SK-MEL-5 (cell line): ENCODE data around the gene RNU1-1. TPM values are rescaled to one million over a fixed set of nuclear protein-coding genes. Genes with fewer than 3 reads are reported as not detected.
"Not testable (repeated sequence)": the region's sequence is repeated elsewhere in the genome, so short reads cannot be mapped to it uniquely, and the experiment has no call there.

Source experiments
- DNase-seq: peaks from one replicate; pipeline ENCODE4 v3.0.0-alpha.2; 2016; ENCODE audit warnings: low read depth, low spot score
- in situ Hi-C: cut with HindIII; loops from 2 replicates; pipeline ENCODE4 v1.10.0; 2016; ENCODE audit warnings: low sequenced_read_pairs, high pct_unique_total_duplicates, low pct_unique_long_range_greater_than_20kb
- total RNA-seq: library from RNA; depleted of rRNA; stranded (reverse); fragments of >200 nt; shearing (Covaris generic); gene quantifications from 2 replicates; pipeline ENCODE4 v1.2.3, GENCODE V29; 2014

Gene RNU1-1
- total RNA-seq, 1 experiment from 2014 or later, result under 0.01 TPM

DNA sequence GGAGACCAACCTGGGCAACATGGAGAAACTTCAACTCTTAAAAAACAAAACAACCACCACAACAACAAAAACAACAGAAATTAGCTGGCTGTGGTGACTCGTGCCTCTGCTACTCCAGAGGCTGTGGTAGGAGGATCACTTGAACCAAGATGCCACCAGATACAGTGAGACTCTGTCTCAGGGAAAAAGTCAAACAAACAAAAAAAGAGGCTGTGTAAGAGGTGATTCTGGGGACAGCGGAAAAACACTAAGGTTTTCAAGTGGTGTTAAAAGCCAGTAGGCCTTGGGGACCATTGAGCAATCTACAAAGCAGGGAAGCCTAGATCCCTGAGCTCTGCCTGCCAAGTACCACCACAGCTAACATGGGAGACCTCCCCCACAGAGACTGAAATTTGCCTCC is 8.2 kb downstream of the RNU1-1 start:
- not testable (repeated sequence) for DNase-seq

GRCh38 chr1:16503494-16503893 is 10.6 kb downstream of the RNU1-1 start:
- in situ Hi-C loops, result no loop called here
- no peak for DNase-seq

More for the DNA sequence above, 8.2 kb downstream of the RNU1-1 start:
- in situ Hi-C loops, result not testable (repeated sequence)

DNA sequence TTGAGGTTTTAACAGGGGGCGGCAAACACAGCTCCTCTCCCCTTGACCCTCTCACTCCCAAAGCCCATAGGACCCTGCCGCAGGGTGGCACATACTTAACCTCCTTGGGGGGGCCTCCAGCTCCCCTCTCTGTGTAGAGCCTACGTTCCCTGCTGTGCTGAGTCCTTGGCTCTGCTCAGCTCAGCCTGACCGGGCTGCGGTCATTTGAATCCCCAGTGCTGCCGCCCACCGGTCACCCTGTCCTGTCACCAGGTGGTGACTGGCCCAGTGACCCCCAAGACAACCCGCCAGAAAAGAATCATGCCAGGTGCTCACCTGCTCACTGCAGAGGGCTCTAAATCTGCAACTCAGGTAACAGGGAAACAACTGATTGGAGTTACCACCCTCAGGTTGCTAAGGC is 12.6 kb downstream of the RNU1-1 start:
- in situ Hi-C loops, DNase-seq: not testable (repeated sequence)

- DNase-seq, in situ Hi-C loops: not testable (repeated sequence)
Observed at GRCh38 chr1:16500975-16501374, 13.1 kb downstream of the RNU1-1 start.

DNA sequence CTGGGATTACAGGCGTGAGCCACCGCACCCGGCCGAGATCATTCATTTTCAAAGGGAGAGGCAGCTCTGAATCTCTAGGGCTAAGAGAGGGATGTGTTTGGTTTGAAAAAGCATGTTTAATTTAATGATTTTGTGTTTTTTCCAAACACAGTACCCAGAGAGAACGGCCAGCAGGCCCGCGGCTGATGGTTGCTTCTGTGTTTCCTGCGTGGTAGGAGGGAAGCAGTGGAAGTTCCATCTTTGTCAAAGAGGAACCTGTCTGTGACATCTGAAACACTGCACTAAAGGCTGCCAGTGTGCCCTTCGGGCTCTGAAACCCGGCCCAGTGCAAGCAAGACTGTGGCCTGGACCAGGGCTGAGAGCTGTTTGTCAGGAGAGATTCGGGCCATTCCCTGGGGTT is 13.6 kb downstream of the RNU1-1 start:
- DNase-seq, in situ Hi-C loops: not testable (repeated sequence)

DNA sequence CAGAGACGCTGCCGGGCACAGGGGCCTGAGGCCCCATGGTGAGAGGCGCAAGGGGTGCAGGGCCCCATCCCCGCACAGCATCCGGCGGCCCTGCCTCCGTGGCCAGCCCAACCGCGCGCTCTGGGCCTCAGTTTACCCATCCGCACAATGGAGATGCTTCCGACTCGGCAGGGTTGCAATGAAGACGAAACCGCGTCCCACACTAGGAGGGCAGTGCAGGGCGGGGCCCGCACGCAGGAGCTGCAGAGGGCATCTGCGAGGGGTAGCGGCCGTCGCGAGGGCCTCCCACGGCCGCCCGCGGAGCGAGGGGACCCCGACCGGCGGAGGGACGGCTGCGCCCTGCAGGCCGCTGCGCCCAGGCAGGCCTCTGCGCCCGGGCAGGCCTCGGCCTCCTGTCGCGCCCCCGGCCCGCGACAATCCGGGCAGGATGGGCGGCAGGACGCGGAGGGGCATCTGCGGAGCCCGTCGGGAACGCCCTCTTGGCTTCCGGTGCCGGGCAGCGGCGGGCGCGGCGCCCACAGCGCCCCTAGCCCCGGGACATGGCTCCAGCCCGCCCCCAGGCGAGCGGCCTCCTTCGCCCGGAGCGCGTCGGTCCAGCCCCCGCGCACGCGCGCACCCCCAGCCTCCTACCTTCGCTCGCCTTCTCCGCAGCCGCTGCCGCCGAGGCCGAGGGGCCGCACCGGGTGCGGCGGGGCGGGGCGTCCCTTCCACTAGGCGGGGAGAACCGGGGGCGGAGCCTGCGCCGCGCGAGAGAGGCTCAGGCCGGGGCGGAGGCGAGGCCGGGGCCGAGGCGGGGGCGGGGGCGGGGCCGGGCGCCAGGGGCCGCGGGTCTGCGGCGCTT is 15.3 kb downstream of the RNU1-1 start:
- in situ Hi-C loops, result no loop called here
- peak; percentile 77 for DNase-seq

DNA sequence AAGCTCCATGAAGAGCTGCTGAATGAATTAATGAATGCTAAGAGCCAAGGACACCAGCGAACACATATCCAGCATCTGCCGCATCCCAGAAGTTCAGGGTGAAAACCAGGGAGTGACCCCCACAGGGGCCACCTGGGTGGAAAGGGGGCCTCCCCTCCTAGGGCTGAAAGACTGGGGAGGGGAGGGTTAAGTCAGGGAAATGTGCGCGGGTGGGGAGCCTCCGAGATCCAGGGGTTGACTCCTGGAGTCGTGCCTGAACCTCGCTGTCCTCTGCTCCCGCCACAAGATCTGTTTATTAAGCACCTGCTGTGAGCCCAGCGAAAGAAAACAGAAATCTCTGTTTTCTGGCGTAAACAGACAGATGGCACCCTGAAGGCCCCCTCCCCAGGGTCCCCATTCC is 16.0 kb downstream of the RNU1-1 start:
- DNase-seq, result not testable (repeated sequence)

GRCh38 chr1:16497474-16497904 is 16.6 kb downstream of the RNU1-1 start:
- DNase-seq, result peak; percentile 22
- in situ Hi-C loops, result not testable (repeated sequence)

More for the DNA sequence above, 16.0 kb downstream of the RNU1-1 start:
- in situ Hi-C loops, result not testable (repeated sequence)

DNA sequence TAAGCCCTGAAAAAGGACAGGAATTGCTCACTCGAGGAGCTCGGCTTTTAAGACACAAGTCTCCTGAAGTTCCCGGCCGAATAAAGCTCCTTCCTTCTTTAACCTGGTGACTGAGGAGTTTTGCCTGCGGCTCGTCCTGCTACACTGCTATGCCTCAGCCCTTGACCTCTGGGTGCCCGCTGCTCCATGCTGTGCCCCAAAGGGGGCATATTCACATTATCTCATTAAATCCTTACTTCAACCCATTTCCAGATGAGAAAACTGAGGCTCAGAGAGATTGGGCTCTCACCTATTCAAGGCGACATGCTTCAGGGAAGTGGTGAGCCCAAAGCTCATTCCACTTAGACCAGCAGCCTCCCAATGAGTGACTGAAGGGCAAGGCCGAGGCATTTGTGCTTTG is 20.4 kb downstream of the RNU1-1 start:
- in situ Hi-C loops, DNase-seq: not testable (repeated sequence)

DNA sequence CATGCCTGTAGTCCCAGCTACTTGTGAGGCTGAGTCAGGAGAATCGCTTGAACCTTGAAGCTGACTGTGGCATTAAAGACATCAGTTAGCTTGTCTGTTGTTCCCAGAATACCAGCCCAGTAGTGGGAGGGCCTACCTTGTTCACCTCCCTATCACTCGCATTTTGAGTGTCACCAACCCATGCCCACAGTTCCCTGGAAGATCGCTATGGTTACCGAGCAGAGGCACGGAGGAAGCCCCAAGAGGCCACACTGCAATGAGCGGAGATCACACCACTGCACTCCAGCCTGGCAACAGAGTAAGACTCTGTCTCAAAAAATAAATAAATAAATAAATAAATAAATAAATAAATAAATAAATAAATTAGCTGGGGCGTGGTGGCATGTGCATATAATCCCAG is 21.1 kb downstream of the RNU1-1 start:
- in situ Hi-C loops, DNase-seq: not testable (repeated sequence)

DNA sequence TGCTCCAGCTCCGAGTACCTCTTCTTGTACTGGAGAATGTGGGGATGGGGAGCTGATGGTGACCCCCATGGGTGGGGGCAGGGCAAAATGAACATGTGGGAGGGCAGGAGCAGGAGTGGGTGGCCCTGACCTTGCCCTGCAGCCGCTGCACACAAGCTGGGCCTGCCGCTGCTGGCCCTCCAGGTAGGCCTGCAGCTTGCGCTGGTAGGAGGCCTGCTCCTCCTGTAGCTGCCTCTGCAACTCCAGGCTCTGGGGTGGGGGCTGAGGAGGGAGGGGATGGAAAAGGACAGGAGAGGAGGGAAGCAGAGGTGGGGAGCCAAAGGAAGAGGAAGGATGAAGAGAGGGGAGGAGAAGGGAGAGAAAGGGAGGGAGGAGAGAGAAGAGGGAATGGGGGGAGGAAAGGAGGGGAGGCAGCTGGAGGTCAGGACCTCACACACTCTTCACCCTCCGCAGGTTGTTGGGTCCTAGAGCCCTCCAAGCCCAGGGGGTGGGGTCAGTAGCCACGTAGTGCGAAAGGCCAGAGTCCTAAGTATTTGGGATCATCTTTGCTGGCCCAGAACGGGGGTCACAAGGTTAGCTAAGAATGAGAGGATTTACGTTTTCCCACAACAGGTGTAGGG is 22.9 kb downstream of the RNU1-1 start:
- in situ Hi-C loops, result no loop called here
- no peak for DNase-seq

DNA sequence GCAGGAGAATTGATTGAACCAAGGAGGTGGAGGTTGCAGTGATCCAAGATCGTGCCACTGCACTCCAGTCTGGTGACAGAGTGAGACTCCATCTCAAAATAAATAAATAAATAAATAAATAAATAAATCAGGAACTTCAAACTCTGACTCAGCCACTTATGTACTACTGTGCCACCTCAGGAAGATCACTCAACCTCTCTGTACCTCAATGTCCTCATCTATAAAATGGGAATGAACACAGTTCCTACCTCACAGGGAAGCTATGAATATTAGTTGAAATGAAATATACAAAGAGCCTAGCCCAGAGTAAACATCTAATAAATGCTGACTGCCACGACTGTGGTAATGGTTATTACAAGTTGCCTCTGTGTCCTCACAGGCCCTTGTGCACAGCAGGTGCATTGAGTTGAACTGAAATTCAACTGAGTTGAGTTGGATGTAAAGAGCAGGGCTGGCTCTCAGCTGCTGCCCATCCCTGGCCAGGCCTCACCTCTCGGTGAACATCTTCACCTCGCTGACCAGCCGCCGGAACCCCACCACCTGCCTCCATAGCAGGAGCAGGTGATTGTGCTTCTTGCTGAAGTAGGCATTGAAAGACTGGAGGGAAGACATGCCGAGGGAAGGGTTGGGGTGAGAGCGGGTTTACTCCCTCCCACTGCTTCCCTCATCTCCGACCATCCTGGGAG is 24.7 kb downstream of the RNU1-1 start:
- DNase-seq, in situ Hi-C loops: not testable (repeated sequence)

DNA sequence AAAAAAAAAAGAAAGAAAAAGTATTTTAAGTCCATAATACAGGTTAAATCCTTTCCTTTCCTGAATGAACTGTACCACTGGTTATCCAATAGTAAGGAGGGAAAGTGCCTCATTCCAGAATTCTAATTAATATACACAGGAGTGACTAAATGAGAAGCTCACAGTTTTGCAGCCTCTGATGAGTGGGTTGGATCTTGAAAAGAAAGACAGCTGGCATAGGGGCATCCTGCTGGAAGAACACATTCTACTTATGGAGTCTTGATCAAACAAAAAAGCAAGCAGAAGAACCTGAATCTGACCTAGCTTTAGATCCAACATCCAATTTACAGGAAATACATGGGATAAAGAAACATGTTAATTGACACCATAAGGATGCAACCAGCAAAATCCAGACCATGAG is 27.1 kb downstream of the RNU1-1 start:
- DNase-seq, in situ Hi-C loops: not testable (repeated sequence)

GRCh38 chr1:16486316-16486715 is 27.8 kb downstream of the RNU1-1 start:
- DNase-seq, in situ Hi-C loops: not testable (repeated sequence)

DNA sequence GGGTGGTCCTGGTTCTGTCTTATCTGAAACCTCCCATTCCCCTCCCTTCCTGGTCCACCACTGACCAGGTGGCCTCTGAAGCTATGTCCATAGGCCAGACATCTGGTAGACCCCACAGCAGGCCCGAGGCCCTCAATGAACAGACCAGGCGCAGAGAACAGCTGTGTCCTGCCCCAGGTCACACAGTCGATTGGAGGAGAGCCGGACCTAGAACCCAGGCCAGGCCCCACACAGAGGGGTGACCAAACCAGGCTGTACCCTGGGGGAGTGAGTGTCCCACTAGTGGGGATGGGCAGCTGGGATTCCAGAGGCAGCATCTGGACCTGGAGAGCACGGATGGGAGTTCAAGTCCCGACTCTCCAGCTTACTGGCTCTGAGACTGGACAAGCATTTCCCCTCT is 29.2 kb downstream of the RNU1-1 start:
- in situ Hi-C loops, result no loop called here
- no peak for DNase-seq

GRCh38 chr1:16484501-16484835 is 29.6 kb downstream of the RNU1-1 start:
- DNase-seq, result no peak
- in situ Hi-C loops, result no loop called here

GRCh38 chr1:16483639-16484500 is 30.2 kb downstream of the RNU1-1 start:
- in situ Hi-C loops, DNase-seq: not testable (repeated sequence)
